ENCODE data around the gene BCKDHB.

Gene BCKDHB

GRCh38 chr6:80197474-80197873 is 91.0 kb downstream of the BCKDHB start:
- Histone ChIP-seq H3K4me2 (ENCODE audit: low read length) (no peak overlapping the region), H4K20me1 (ENCODE audit: control insufficient read depth, insufficient read depth, low read depth, low read length) (no peaks in the 10 kb centered on the region), H3K36me3 (ENCODE audit: control insufficient read depth, low read length) (no peaks in the 10 kb centered on the region), H3K27ac (ENCODE audit: low read depth, low read length) (no peak overlapping the region), H3K9me2 (replicated peaks; ENCODE audit: control insufficient read depth, low read length) (no peaks in the 10 kb centered on the region), H3K4me3 (ENCODE audit: low read length) (no peak overlapping the region), H3K27me3 (ENCODE audit: control insufficient read depth, low read length) (no peaks in the 10 kb centered on the region), H3F3A (ENCODE audit: control insufficient read depth, insufficient read depth) (no peaks in the 10 kb centered on the region), H3K4me1 (ENCODE audit: control insufficient read depth, low read length) (no peaks in the 10 kb centered on the region), H3K79me2 (ENCODE audit: control insufficient read depth, low read length) (no peaks in the 10 kb centered on the region), H3K9me3 (ENCODE audit: control insufficient read depth, insufficient read depth, low read length) (no peaks in the 10 kb centered on the region)
- TF ChIP-seq CTCF (IDR thresholded peaks at IDR 0.05; ENCODE audit: low read depth, low read length, poor library complexity, severe bottlenecking), result no peak
- TF ChIP-seq EZH2phosphoT487 (IDR thresholded peaks at IDR 0.05; ENCODE audit: borderline replicate concordance, low read length), result no peak

- H3K79me2 ChIP-seq (ENCODE audit: control insufficient read depth, low read length), result no peaks in the 10 kb centered on the region
- H3K36me3 ChIP-seq (ENCODE audit: control insufficient read depth, low read length), result no peaks in the 10 kb centered on the region
- no peaks in the 10 kb centered on the region for H3F3A ChIP-seq (ENCODE audit: control insufficient read depth, insufficient read depth)
- TF ChIP-seq CTCF (IDR thresholded peaks at IDR 0.05; ENCODE audit: low read depth, low read length, poor library complexity, severe bottlenecking) (no peak), EZH2phosphoT487 (IDR thresholded peaks at IDR 0.05; ENCODE audit: borderline replicate concordance, low read length) (no peak)
- H4K20me1 ChIP-seq (ENCODE audit: control insufficient read depth, insufficient read depth, low read depth, low read length), result no peaks in the 10 kb centered on the region
- H3K27me3 ChIP-seq (ENCODE audit: control insufficient read depth, low read length), result no peaks in the 10 kb centered on the region
- H3K4me3 ChIP-seq (ENCODE audit: low read length), result no peak overlapping the region
- no peak overlapping the region for H3K4me2 ChIP-seq (ENCODE audit: low read length)
- no peaks in the 10 kb centered on the region for H3K9me2 ChIP-seq (replicated peaks; ENCODE audit: control insufficient read depth, low read length)
- H3K9me3 ChIP-seq (ENCODE audit: control insufficient read depth, insufficient read depth, low read length), result no peaks in the 10 kb centered on the region
- no peak overlapping the region for H3K27ac ChIP-seq (ENCODE audit: low read depth, low read length)
- no peaks in the 10 kb centered on the region for H3K4me1 ChIP-seq (ENCODE audit: control insufficient read depth, low read length)
Observed at GRCh38 chr6:80197986-80198385, 91.5 kb downstream of the BCKDHB start.

GRCh38 chr6:80203283-80203682 is 96.8 kb downstream of the BCKDHB start:
- Histone ChIP-seq H3F3A (ENCODE audit: control insufficient read depth, insufficient read depth) (no peaks in the 10 kb centered on the region), H3K36me3 (ENCODE audit: control insufficient read depth, low read length) (no peaks in the 10 kb centered on the region), H3K27me3 (ENCODE audit: control insufficient read depth, low read length) (no peaks in the 10 kb centered on the region), H3K4me3 (ENCODE audit: low read length) (no peak overlapping the region), H3K9me3 (ENCODE audit: control insufficient read depth, insufficient read depth, low read length) (no peaks in the 10 kb centered on the region), H3K79me2 (ENCODE audit: control insufficient read depth, low read length) (no peaks in the 10 kb centered on the region), H3K4me1 (ENCODE audit: control insufficient read depth, low read length) (peaks cover 3% of the 10 kb centered on the region; the same call in 1 of the 2 replicates), H3K27ac (ENCODE audit: low read depth, low read length) (no peak overlapping the region), H3K4me2 (ENCODE audit: low read length) (no peak overlapping the region), H3K9me2 (replicated peaks; ENCODE audit: control insufficient read depth, low read length) (no peaks in the 10 kb centered on the region), H4K20me1 (ENCODE audit: control insufficient read depth, insufficient read depth, low read depth, low read length) (no peaks in the 10 kb centered on the region)
- TF ChIP-seq EZH2phosphoT487 (IDR thresholded peaks at IDR 0.05; ENCODE audit: borderline replicate concordance, low read length), result no peak
- no peak for TF ChIP-seq CTCF (IDR thresholded peaks at IDR 0.05; ENCODE audit: low read depth, low read length, poor library complexity, severe bottlenecking)

- Histone ChIP-seq H3K4me2 (ENCODE audit: low read length) (no peak overlapping the region), H3K36me3 (ENCODE audit: control insufficient read depth, low read length) (no peaks in the 10 kb centered on the region), H3K9me3 (ENCODE audit: control insufficient read depth, insufficient read depth, low read length) (no peaks in the 10 kb centered on the region), H3K9me2 (replicated peaks; ENCODE audit: control insufficient read depth, low read length) (no peaks in the 10 kb centered on the region), H3F3A (ENCODE audit: control insufficient read depth, insufficient read depth) (no peaks in the 10 kb centered on the region), H3K79me2 (ENCODE audit: control insufficient read depth, low read length) (no peaks in the 10 kb centered on the region), H3K4me3 (ENCODE audit: low read length) (no peak overlapping the region), H3K27me3 (ENCODE audit: control insufficient read depth, low read length) (no peaks in the 10 kb centered on the region), H4K20me1 (ENCODE audit: control insufficient read depth, insufficient read depth, low read depth, low read length) (no peaks in the 10 kb centered on the region), H3K27ac (ENCODE audit: low read depth, low read length) (no peak overlapping the region), H3K4me1 (ENCODE audit: control insufficient read depth, low read length) (peaks cover 3% of the 10 kb centered on the region; the same call in 1 of the 2 replicates)
- TF ChIP-seq CTCF (IDR thresholded peaks at IDR 0.05; ENCODE audit: low read depth, low read length, poor library complexity, severe bottlenecking) (no peak), EZH2phosphoT487 (IDR thresholded peaks at IDR 0.05; ENCODE audit: borderline replicate concordance, low read length) (no peak)
Observed at GRCh38 chr6:80205404-80205803, 98.9 kb downstream of the BCKDHB start.

Measured in DOHH2 (cell line).